WTC11 (cell line): ENCODE results near the gene RBMS1. TPM values are rescaled to one million over a fixed set of nuclear protein-coding genes. Genes with fewer than 3 reads are reported as not detected.
"Not testable (repeated sequence)": the region's sequence is repeated elsewhere in the genome, so short reads cannot be mapped to it uniquely, and the experiment has no call there.

Experiments
- ATAC-seq: fragments of 200-7000 bp; cut with Tn5 transposase; 2 replicates; pipeline ENCODE4 v1.10.0; 2021; ENCODE audit warnings: mild to moderate bottlenecking, moderate library complexity
- CTCF ChIA-PET: fragments of 300-600 bp; sonication (Branson Sonifier 250); formaldehyde crosslinking; loops from one replicate; lab custom pipeline; 2021; ENCODE audit warnings: antibody characterized with exemption; lab: Charles Lee
- POLR2A ChIA-PET: fragments of 350-600 bp; sonication (Branson Sonifier 250); formaldehyde crosslinking; loops from one replicate; lab custom pipeline; 2021; ENCODE audit warnings: antibody characterized with exemption; lab: Charles Lee
- DNase-seq: peaks from one replicate; pipeline ENCODE4 v3.0.0; 2021; ENCODE audit warnings: low spot score
- H3K27ac Mint-ChIP-seq: 2 replicates; pipeline ENCODE4 v1.8.0; 2021; ENCODE audit warnings: mixed read lengths
- H3K27me3 Mint-ChIP-seq: 2 replicates; pipeline ENCODE4 v1.8.0; 2021; ENCODE audit warnings: low read depth, mild to moderate bottlenecking, moderate library complexity, mixed read lengths
- H3K36me3 Mint-ChIP-seq: 2 replicates; pipeline ENCODE4 v1.8.0; 2021; ENCODE audit warnings: mixed read lengths
- H3K4me1 Mint-ChIP-seq: 2 replicates; pipeline ENCODE4 v1.8.0; 2022; ENCODE audit warnings: mixed read lengths
- H3K4me3 Mint-ChIP-seq: 2 replicates; pipeline ENCODE4 v1.8.0; 2021; ENCODE audit warnings: mild to moderate bottlenecking, moderate library complexity, mixed read lengths
- H3K9me3 Mint-ChIP-seq: 2 replicates; pipeline ENCODE4 v1.8.0; 2021; ENCODE audit warnings: mixed read lengths
- CDX4 ChIP-seq: fragments of 250-450 bp; sonication (Bioruptor Pico); IDR thresholded peaks from 2 replicates; pipeline ENCODE4 v1.9.0; 2021; ENCODE audit warnings: moderate library complexity, mild to moderate bottlenecking, inconsistent platforms, borderline replicate concordance
- CREB1 ChIP-seq: sonication (generic); formaldehyde crosslinking; IDR thresholded peaks from 2 replicates; pipeline ENCODE4 v1.8.0; 2023; ENCODE audit warnings: mild to moderate bottlenecking, missing genetic modification reagents
- CTCF ChIP-seq: fragments of 200-600 bp; IDR thresholded peaks from 2 replicates; pipeline ENCODE4 v1.8.0; 2022; ENCODE audit warnings: antibody characterized with exemption
- EMX1 ChIP-seq: fragments of 250-450 bp; sonication (Bioruptor Pico); IDR thresholded peaks from 2 replicates; pipeline ENCODE4 v1.8.0; 2021; ENCODE audit warnings: mild to moderate bottlenecking
- GABPB1 ChIP-seq: sonication (generic); formaldehyde crosslinking; IDR thresholded peaks from 2 replicates; pipeline ENCODE4 v1.8.1; 2023; ENCODE audit warnings: mild to moderate bottlenecking, missing genetic modification reagents
- SP1 ChIP-seq: sonication (generic); formaldehyde crosslinking; conservative IDR thresholded peaks from 2 replicates; pipeline ENCODE4 v1.8.1; 2022; ENCODE audit warnings: missing genetic modification reagents
- TCF7 ChIP-seq: sonication (generic); formaldehyde crosslinking; IDR thresholded peaks from 2 replicates; pipeline ENCODE4 v1.8.0; 2022; ENCODE audit warnings: mild to moderate bottlenecking, low read depth, missing genetic modification reagents, moderate library complexity
- TP53 ChIP-seq: sonication (generic); formaldehyde crosslinking; IDR thresholded peaks from 2 replicates; pipeline ENCODE4 v1.8.1; 2023; ENCODE audit warnings: mild to moderate bottlenecking, missing genetic modification reagents
- USF1 ChIP-seq: sonication (generic); formaldehyde crosslinking; IDR thresholded peaks from 2 replicates; pipeline ENCODE4 v1.8.0; 2022; ENCODE audit warnings: mild to moderate bottlenecking, missing genetic modification reagents
- ZNF416 ChIP-seq: fragments of 250-450 bp; sonication (Bioruptor Pico); IDR thresholded peaks from 2 replicates; pipeline ENCODE4 v1.9.0; 2021; ENCODE audit warnings: mild to moderate bottlenecking, inconsistent platforms
- ZNF532 ChIP-seq: fragments of 250-450 bp; sonication (Bioruptor Pico); IDR thresholded peaks from 2 replicates; pipeline ENCODE4 v1.9.0; 2021; ENCODE audit warnings: mild to moderate bottlenecking, borderline replicate concordance
- total RNA-seq: library from RNA; stranded (reverse); gene quantifications from 3 replicates; pipeline ENCODE4 v1.2.3, GENCODE V29; 2021
- TF ChIP-seq, protein P1 (sequence below): sonication (generic); formaldehyde crosslinking; IDR thresholded peaks from 2 replicates; pipeline ENCODE4 v1.8.1; 2023; ENCODE audit warnings: mild to moderate bottlenecking, missing genetic modification reagents, borderline replicate concordance

RBMS1 gene
- total RNA-seq, 1 experiment from 2014 or later = 56.3 TPM

- no peak for TF ChIP-seq CREB1
- ChIA-PET CTCF (no interaction called here), POLR2A (no interaction called here)
- DNase-seq (no peak), ATAC-seq (no peak)
- Mint-ChIP-seq H3K9me3 (peaks cover 11% of the 10 kb centered on the region), H3K4me3 (no peak overlapping the region), H3K4me1 (0 out of 2 replicates have a peak, but pooled peaks cover 5% of the 10 kb centered on the region), H3K27me3 (no peaks in the 10 kb centered on the region), H3K36me3 (peaks cover 14% of the 10 kb centered on the region), H3K27ac (no peak overlapping the region)
Measured at GRCh38 chr2:160453111-160453820, 40.3 kb downstream of the RBMS1 start.

DNA sequence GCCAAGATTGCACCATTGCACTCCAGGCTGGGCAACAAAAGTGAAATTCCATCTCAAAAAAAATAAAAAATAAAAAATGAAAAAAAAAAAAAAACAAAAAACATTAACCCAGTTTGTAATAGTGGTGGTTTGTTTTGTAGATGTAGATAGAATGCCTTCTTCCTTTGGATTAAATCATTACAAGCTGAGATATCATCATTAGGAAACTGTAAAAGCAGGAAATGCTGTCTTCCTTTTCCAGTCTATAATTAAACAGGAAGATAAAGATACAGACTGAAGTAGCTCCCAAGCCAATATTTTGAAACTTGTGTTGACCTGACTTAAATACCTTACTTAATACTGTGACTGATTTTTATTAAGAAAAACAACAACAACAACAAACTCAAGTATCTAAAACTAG, 43.1 kb downstream of the RBMS1 start:
- no peak for ATAC-seq
- Mint-ChIP-seq H3K27me3 (no peaks in the 10 kb centered on the region), H3K4me1 (0 out of 2 replicates have a peak, but pooled peaks cover 5% of the 10 kb centered on the region), H3K27ac (no peak overlapping the region), H3K36me3 (peaks cover 21% of the 10 kb centered on the region), H3K9me3 (peaks cover 19% of the 10 kb centered on the region), H3K4me3 (no peak overlapping the region)
- no peak for DNase-seq
- CTCF ChIA-PET = no interaction called here
- no peak for TF ChIP-seq GABPB1
- no peak for TF ChIP-seq EMX1 (CRISPR knock-in tag)
- no peak for TF ChIP-seq CTCF
- no peak for TF ChIP-seq USF1 (CRISPR knock-in tag)
- TF ChIP-seq CDX4 = no peak
- TF ChIP-seq TCF7 (CRISPR knock-in tag) = no peak
- TF ChIP-seq TP53 = no peak
- no peak for TF ChIP-seq ZNF416 (CRISPR knock-in tag)
- POLR2A ChIA-PET = interaction anchor here (0.7 kb wide), 1 partner anchor 60 kb away, joined by 6 read pairs; no protein-coding TSS in a partner anchor

GRCh38 chr2:160448821-160449220, 44.8 kb downstream of the RBMS1 start:
- CTCF ChIA-PET, DNase-seq, H3K4me1 Mint-ChIP-seq, H3K27me3 Mint-ChIP-seq, H3K27ac Mint-ChIP-seq, POLR2A ChIA-PET, H3K4me3 Mint-ChIP-seq, ATAC-seq: not testable (repeated sequence)
- H3K36me3 Mint-ChIP-seq = peaks cover 22% of the 10 kb centered on the region
- peaks cover 26% of the 10 kb centered on the region for H3K9me3 Mint-ChIP-seq

- ATAC-seq = no peak
- Mint-ChIP-seq H3K4me1 (no peaks in the 10 kb centered on the region), H3K9me3 (peaks cover 42% of the 10 kb centered on the region), H3K4me3 (no peak overlapping the region)
- TF ChIP-seq SP1 (CRISPR knock-in tag) = no peak
- no peak for TF ChIP-seq ZNF532
- no peak for TF ChIP-seq CREB1
- TF ChIP-seq, protein P1, sequence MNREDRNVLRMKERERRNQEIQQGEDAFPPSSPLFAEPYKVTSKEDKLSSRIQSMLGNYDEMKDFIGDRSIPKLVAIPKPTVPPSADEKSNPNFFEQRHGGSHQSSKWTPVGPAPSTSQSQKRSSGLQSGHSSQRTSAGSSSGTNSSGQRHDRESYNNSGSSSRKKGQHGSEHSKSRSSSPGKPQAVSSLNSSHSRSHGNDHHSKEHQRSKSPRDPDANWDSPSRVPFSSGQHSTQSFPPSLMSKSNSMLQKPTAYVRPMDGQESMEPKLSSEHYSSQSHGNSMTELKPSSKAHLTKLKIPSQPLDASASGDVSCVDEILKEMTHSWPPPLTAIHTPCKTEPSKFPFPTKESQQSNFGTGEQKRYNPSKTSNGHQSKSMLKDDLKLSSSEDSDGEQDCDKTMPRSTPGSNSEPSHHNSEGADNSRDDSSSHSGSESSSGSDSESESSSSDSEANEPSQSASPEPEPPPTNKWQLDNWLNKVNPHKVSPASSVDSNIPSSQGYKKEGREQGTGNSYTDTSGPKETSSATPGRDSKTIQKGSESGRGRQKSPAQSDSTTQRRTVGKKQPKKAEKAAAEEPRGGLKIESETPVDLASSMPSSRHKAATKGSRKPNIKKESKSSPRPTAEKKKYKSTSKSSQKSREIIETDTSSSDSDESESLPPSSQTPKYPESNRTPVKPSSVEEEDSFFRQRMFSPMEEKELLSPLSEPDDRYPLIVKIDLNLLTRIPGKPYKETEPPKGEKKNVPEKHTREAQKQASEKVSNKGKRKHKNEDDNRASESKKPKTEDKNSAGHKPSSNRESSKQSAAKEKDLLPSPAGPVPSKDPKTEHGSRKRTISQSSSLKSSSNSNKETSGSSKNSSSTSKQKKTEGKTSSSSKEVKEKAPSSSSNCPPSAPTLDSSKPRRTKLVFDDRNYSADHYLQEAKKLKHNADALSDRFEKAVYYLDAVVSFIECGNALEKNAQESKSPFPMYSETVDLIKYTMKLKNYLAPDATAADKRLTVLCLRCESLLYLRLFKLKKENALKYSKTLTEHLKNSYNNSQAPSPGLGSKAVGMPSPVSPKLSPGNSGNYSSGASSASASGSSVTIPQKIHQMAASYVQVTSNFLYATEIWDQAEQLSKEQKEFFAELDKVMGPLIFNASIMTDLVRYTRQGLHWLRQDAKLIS (CRISPR knock-in tag) = no peak
- TF ChIP-seq, all 79 proteins: peak for 0
- Mint-ChIP-seq H3K36me3 (peaks cover 37% of the 10 kb centered on the region), H3K27ac (no peak overlapping the region), H3K27me3 (no peaks in the 10 kb centered on the region)
- no peak for DNase-seq
- ChIA-PET POLR2A (no interaction called here), CTCF (no interaction called here)
Measured at GRCh38 chr2:160445673-160446072, 47.9 kb downstream of the RBMS1 start.
